OCI-LY3 (cell line): ENCODE measurements around the gene FIS1.

Experiments used
- H2AFZ ChIP-seq: fragments of 200-600, 300-600 bp; shearing (Covaris generic); 2 replicates; pipeline ENCODE4 v1.6.0; 2014; ENCODE audit warnings: antibody characterized with exemption, low read depth, low read length
- H3K27ac ChIP-seq: fragments of 200-600, 300-600 bp; sonication (generic); 2 replicates; pipeline ENCODE4 v1.5.1; 2014; ENCODE audit warnings: mild to moderate bottlenecking, low read length, moderate library complexity, mixed read lengths
- H3K27me3 ChIP-seq: fragments of 200-600, 300-600 bp; sonication (generic); 2 replicates; pipeline ENCODE4 v1.6.1; 2014; ENCODE audit warnings: low read depth, low read length, mixed read lengths
- H3K36me3 ChIP-seq: fragments of 200-600, 300-600 bp; sonication (generic); replicated peaks from 2 replicates; pipeline ENCODE3; 2014; ENCODE audit warnings: low read depth, low read length, mixed read lengths
- H3K4me1 ChIP-seq: fragments of 300-600, 200-600 bp; sonication (generic); 2 replicates; pipeline ENCODE4 v1.6.1; 2014; ENCODE audit warnings: low read length, mixed read lengths
- H3K4me2 ChIP-seq: fragments of 200-600, 300-600 bp; sonication (generic); 2 replicates; pipeline ENCODE4 v1.6.1; 2014; ENCODE audit warnings: low read length, mixed read lengths
- H3K4me3 ChIP-seq: fragments of 300-600, 200-600 bp; sonication (generic); 2 replicates; pipeline ENCODE4 v1.5.1; 2014; ENCODE audit warnings: antibody characterized with exemption, mild to moderate bottlenecking, low read length, moderate library complexity
- H3K79me2 ChIP-seq: fragments of 300-600, 200-600 bp; shearing (Covaris generic); 2 replicates; pipeline ENCODE4 v1.6.1; 2014; ENCODE audit warnings: mild to moderate bottlenecking, low read length, mixed read lengths
- H3K9ac ChIP-seq: fragments of 300-600, 200-600 bp; shearing (Covaris generic); 2 replicates; pipeline ENCODE4 v1.6.0; 2014; ENCODE audit warnings: mild to moderate bottlenecking, low read length, moderate library complexity
- H3K9me3 ChIP-seq: fragments of 200-600, 300-600 bp; shearing (Covaris generic); 2 replicates; pipeline ENCODE4 v1.6.1; 2014; ENCODE audit warnings: low read length, mixed read lengths; ENCODE audit not compliant: insufficient read depth
- H4K20me1 ChIP-seq: fragments of 200-600, 300-600 bp; sonication (generic); 2 replicates; pipeline ENCODE4 v1.6.1; 2016; ENCODE audit warnings: low read length, mixed read lengths; ENCODE audit not compliant: insufficient read depth
- EZH2phosphoT487 ChIP-seq: fragments of 200-600 bp; shearing (Covaris generic); IDR thresholded peaks from 2 replicates; pipeline ENCODE4 v1.6.1; 2018; ENCODE audit warnings: antibody characterized with exemption, mixed run types, low read depth
- TF ChIP-seq, protein P1 (sequence below): fragments of 200-600, 300-600 bp; sonication (generic); IDR thresholded peaks from 2 replicates; pipeline ENCODE4 v1.5.1; 2014; ENCODE audit warnings: antibody characterized with exemption, low read length, low read depth

FIS1 gene

DNA sequence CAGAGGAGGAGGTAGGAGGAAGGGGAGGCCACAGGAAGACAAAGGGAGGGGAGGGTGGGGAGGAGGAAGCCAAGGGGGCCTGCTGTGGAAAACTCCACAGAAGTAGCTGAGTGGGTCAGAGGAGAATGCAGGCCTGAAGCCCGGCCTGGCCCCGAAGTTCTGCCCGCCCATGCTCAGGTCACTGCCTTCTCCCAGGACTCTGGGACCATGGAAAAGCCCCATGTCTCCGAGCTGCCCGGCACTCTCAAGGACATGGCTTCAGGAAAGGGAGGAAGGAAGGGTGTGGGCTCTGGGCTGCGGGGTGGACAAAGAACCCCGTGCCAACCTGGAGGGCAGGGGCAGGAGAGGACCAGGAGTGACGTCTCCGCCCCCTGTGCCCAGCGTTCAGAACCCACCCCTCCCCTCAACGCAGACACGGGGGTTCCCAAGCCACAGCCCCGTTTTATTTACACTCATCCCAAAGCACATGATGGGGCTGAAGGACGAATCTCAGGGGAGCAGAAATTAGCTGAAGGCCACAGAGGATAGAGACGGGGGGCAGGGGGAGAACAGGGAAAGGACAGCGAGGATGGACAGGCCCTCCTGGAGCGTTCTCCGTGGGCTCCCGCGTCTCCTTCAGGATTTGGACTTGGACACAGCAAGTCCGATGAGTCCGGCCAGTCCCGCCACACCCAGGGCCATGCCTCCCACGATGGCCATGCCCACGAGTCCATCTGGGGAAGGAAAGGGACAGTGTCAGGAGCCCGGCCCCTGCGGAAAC, 5.5 kb downstream of the FIS1 start:
- H4K20me1 ChIP-seq = no peaks in the 10 kb centered on the region

DNA sequence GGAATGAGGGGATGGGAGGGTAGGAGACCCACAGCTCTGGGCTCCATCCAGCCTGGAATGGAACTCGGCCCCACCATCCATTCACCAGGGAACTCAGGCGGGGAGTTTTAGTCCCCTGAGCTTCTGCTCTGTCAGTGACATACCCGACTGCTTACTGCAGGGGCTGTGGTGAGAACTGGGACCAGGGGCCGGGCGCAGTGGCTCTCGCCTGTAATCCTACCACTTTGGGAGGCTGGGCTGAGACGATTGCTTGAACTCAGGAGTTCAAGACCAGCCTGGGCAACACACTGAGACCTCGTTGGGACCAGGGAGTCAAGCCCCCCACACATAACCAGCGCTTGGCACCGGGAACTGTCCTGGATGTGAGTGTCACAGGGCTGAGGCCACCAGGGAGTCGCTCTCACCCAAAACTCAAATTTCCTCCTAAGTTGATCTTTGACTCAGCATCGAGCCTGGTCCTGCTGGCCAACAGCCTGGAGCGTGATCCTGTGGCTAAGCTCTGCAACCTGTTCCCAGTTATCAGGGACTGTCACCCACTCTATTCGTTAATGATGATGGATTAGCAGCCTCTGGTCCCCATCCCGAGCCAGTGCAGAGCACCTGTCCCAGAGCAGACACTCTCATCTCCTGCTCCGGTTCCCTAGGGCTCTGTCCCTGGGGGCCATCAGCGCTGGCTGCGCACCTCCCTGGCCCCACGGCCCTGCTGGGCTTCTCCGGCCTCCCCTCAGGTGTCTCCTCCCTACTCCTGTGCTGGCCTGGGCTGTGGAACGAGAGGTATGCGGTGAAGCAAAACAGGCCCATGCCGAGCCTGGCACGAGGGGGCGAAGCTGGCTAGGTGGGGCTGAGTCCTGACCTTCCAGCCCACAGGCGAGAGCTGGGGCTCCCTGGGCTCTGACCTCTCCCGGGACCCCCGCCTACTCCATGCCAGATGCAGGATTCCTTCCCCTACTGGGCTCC, 6.4 kb downstream of the FIS1 start:
- Histone ChIP-seq H3K9me3 (no peaks in the 10 kb centered on the region), H2AFZ (no peak overlapping the region), H3K4me3 (no peak overlapping the region), H3K36me3 (no peaks in the 10 kb centered on the region), H3K79me2 (peaks cover 20% of the 10 kb centered on the region), H3K27ac (no peak overlapping the region), H3K4me2 (no peak overlapping the region), H3K27me3 (no peaks in the 10 kb centered on the region), H3K4me1 (peaks cover 1% of the 10 kb centered on the region), H3K9ac (no peak overlapping the region), H4K20me1 (no peaks in the 10 kb centered on the region)
- no peak for TF ChIP-seq EZH2phosphoT487
- TF ChIP-seq, protein P1, sequence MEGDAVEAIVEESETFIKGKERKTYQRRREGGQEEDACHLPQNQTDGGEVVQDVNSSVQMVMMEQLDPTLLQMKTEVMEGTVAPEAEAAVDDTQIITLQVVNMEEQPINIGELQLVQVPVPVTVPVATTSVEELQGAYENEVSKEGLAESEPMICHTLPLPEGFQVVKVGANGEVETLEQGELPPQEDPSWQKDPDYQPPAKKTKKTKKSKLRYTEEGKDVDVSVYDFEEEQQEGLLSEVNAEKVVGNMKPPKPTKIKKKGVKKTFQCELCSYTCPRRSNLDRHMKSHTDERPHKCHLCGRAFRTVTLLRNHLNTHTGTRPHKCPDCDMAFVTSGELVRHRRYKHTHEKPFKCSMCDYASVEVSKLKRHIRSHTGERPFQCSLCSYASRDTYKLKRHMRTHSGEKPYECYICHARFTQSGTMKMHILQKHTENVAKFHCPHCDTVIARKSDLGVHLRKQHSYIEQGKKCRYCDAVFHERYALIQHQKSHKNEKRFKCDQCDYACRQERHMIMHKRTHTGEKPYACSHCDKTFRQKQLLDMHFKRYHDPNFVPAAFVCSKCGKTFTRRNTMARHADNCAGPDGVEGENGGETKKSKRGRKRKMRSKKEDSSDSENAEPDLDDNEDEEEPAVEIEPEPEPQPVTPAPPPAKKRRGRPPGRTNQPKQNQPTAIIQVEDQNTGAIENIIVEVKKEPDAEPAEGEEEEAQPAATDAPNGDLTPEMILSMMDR = no peak

More for the DNA sequence above, 5.5 kb downstream of the FIS1 start:
- H3K27me3 ChIP-seq = no peaks in the 10 kb centered on the region
- no peak overlapping the region for H3K27ac ChIP-seq
- TF ChIP-seq, protein P1 = no peak
- no peak for TF ChIP-seq EZH2phosphoT487
- H3K79me2 ChIP-seq = peaks cover 29% of the 10 kb centered on the region
- H3K4me1 ChIP-seq = peaks cover 6% of the 10 kb centered on the region
- H3K4me3 ChIP-seq = no peak overlapping the region
- no peaks in the 10 kb centered on the region for H3K36me3 ChIP-seq
- H3K9me3 ChIP-seq = no peaks in the 10 kb centered on the region
- H3K4me2 ChIP-seq = no peak overlapping the region
- no peak overlapping the region for H3K9ac ChIP-seq
- no peak overlapping the region for H2AFZ ChIP-seq

DNA sequence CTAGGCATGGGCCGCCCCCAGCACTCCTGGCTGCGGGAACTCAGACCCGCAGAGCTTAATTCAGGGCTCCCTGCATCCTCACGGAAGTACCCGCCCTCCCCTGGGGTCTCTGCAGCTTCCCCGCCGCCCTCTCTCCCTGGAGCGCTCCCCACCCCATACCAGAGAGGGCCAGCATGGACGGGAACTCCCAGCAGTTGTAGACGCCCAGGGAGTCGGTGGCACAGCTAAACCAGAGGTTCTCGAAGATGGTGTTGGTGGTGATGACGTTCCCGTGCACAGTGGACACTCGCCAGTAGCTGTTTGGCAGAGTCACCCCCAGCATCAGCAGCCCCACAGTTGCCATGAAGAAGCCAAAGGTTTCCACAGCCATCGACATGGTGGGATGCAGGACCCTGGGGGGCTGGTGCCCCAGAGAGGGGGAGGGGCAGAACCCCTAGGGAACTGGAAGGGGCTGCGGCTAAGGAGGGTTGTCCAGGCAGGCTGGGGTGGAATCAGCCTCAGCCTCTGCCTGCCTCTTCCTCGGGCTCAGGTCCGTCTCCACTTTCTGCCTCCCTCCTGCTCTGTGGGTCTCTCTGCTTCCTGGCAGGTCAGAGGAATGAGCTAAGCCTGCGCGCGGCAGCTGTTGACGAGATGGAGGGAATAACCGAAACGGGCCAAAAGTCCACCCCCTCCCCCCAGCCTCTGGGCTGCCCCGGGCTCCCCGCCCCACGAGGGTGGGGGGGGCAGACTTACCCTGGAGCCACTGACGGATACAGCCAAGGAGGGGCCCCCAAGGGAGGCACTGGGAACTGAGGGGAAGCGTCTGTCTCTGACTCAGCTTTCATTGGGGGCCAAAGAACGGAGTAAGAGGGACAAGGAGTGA, 7.4 kb downstream of the FIS1 start, which contains the start of gene CLDN15:
TSS of gene CLDN15 (minus strand) at position 597 of the 862 bp plus-strand sequence. CDS start at position 376, 221 bp downstream.
- Histone ChIP-seq H3K4me1 (no peaks in the 10 kb centered on the region), H3K79me2 (peaks cover 9% of the 10 kb centered on the region; the same call in 1 of the 2 replicates), H3K9me3 (no peaks in the 10 kb centered on the region), H3K9ac (no peak within 1 kb of the TSS), H3K4me3 (no peak within 1 kb of the TSS), H2AFZ (no peak within 1 kb of the TSS), H3K27me3 (no peaks in the 10 kb centered on the region), H4K20me1 (no peaks in the 10 kb centered on the region), H3K36me3 (no peaks in the 10 kb centered on the region), H3K27ac (no peak within 1 kb of the TSS), H3K4me2 (no peak within 1 kb of the TSS)
- TF ChIP-seq EZH2phosphoT487 = no peak
- TF ChIP-seq, protein P1 = no peak
